NB4 (cell line): ENCODE measurements around the gene TAS2R14.

Experiments used
- MAX ChIP-seq: IDR thresholded peaks from 2 replicates; pipeline ENCODE4 v1.6.1; 2011; ENCODE audit warnings: low read depth, low read length
- POLR2A ChIP-seq: IDR thresholded peaks from 2 replicates; pipeline ENCODE4 v1.6.1; 2011; ENCODE audit warnings: mild to moderate bottlenecking; ENCODE audit not compliant: insufficient read length; ENCODE audit errors: extremely low read depth
- TF ChIP-seq, protein P1 (sequence below): IDR thresholded peaks from one replicate; pipeline ENCODE4 v1.5.1; 2012; ENCODE audit warnings: low read depth, low read length

- TF ChIP-seq, protein P1, sequence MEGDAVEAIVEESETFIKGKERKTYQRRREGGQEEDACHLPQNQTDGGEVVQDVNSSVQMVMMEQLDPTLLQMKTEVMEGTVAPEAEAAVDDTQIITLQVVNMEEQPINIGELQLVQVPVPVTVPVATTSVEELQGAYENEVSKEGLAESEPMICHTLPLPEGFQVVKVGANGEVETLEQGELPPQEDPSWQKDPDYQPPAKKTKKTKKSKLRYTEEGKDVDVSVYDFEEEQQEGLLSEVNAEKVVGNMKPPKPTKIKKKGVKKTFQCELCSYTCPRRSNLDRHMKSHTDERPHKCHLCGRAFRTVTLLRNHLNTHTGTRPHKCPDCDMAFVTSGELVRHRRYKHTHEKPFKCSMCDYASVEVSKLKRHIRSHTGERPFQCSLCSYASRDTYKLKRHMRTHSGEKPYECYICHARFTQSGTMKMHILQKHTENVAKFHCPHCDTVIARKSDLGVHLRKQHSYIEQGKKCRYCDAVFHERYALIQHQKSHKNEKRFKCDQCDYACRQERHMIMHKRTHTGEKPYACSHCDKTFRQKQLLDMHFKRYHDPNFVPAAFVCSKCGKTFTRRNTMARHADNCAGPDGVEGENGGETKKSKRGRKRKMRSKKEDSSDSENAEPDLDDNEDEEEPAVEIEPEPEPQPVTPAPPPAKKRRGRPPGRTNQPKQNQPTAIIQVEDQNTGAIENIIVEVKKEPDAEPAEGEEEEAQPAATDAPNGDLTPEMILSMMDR: no peak
- TF ChIP-seq POLR2A (no peak), MAX (no peak)
Measured at GRCh38 chr12:10941916-10942607, 3.0 kb upstream of the TAS2R14 start.
